Amniotic stem cell (primary cell): Measurements from ENCODE around the gene LRRN2.

Source experiments
- DNase-seq: peaks from one replicate; lab custom pipeline; 2025; lab: John Stamatoyannopoulos, UW

LRRN2 gene

DNA sequence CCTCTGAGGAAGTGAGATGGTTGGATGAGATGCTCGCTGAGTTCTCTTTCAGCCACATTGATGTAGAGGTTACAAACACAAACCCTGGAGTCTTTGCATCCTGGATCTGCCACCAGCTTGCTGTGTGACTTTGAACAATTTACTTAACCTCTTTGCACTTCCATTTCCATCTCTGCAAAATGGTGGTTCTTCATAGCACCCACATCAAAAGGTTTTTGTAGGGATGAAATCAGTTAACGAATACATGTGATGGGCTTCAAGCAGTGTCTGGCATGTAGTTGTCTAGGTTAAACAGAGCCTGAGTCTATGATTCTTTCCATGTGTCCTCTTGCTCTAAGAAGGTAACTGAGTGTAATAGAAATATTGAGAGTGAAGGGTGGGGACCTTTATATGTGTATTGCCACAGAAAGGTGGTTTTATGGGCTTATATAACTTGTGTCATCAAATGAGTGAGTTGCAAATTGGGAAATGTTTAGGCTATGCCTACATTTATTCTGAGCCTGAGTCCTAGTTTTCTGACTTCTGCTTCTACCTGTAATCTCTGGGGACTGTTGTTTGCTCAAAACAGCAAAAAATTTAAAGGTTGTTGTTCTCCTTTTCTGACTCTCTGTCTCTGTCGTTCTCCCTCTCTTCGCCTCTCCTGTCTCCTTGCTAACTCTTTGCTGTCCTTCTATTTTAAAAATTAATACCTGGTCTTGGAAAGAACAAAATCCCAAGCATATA is 27.3 kb upstream of the LRRN2 start:
- no peak for DNase-seq

GRCh38 chr1:204711947-204712701 is 26.6 kb upstream of the LRRN2 start:
- DNase-seq = no peak

GRCh38 chr1:204711103-204711946 is 25.8 kb upstream of the LRRN2 start:
- DNase-seq = no peak

GRCh38 chr1:204709960-204710912 is 24.7 kb upstream of the LRRN2 start:
- no peak for DNase-seq

DNA sequence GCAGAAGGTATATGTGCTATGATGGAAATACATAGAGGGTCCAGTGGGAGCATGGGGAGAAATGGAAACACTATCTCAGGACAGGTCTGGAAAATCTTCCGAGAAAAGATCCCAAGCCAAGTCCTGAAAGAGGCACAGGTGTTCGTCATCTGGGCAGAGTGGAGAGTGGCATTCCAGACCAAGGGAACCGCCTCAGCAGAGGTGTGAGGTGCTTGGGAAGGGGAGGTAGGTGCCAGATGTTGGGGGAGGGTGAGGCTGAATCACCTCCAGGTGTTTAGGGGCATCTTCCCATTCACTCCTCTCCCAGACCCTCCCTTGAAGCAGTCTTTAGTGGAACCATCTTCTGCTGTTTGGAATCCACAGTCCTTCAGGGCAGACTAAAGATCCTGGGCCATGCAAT is 23.5 kb upstream of the LRRN2 start:
- DNase-seq = no peak

DNA sequence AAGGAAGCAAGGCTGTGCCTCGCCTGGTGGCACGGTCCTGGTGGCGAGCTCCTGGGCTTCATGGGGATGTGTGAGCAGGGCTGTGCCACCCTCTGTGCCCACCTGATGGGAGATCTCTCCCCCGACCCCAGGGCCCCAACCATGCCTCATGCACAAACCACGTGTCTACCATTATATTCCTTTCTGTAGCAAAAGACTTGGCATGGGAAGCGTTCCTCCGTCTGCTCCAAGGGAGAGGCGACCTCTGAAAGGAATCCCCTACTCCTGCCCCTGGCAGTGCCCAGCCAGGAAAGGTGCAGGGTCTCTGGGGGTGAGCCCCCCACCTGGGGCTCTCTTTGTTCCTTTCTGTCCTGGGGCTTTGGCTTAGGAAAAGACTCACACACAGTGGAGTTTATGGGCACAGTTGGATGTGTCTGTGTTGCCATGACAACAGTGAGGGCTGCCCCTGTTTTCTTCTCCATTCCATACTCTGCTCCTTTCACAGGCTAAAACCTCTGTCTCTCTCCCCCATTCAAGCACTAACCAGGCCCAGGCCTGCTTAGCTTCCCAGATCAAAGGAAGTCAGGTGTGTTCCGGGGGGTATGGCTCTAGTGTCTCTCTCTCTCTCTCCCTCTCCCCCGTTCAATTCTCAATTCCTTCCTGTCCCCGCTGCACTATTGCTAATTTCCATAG is 21.4 kb upstream of the LRRN2 start:
- no peak for DNase-seq

DNA sequence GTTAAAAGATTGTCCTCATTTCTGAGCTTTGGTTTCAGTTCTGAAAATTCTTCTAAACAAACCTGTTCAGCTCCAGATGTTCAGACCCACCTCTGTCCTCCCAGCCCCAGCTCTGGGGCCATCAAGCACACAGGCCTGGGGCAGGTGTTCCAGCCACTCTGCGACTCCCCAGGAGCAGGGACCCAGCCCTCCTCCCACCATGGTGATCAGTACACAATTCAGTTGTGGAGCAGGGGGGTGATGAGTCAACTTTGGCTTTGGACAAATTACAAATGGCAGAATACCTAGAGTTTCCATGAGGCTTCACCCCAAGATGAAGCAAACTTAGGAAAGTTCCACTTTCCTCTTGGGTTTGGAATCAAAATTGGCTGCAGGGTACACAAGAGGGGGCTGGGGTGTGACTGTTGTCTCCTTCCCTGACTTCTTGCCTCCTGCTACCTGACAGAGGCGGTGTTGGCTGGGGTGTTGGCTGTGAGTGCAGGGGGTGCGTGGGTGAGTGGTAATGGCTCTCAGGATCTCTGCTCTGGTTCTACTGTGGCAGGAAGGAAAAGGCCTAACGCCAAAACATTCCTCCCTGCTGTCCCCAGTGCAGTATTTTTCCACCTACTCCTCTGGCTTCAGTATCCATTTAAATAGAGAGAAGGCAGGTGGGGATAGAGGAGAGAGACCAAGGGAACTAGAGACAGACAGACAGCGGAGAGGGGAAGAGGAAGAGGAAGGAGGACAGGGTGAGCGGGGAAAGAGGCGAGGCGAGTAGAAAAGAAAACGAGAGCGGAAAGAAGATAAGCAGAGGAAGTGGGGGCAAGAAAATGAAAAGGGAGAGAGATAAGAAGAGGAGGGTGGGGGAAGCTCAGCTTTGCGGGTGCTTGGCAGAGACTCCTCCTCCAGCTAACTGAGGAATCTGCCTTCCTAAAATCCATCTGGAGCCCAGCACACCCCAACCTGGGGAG is 20.6 kb upstream of the LRRN2 start:
- no peak for DNase-seq

GRCh38 chr1:204705493-204705811 is 19.9 kb upstream of the LRRN2 start:
- no peak for DNase-seq

GRCh38 chr1:204704794-204705492 is 19.4 kb upstream of the LRRN2 start:
- no peak for DNase-seq

DNA sequence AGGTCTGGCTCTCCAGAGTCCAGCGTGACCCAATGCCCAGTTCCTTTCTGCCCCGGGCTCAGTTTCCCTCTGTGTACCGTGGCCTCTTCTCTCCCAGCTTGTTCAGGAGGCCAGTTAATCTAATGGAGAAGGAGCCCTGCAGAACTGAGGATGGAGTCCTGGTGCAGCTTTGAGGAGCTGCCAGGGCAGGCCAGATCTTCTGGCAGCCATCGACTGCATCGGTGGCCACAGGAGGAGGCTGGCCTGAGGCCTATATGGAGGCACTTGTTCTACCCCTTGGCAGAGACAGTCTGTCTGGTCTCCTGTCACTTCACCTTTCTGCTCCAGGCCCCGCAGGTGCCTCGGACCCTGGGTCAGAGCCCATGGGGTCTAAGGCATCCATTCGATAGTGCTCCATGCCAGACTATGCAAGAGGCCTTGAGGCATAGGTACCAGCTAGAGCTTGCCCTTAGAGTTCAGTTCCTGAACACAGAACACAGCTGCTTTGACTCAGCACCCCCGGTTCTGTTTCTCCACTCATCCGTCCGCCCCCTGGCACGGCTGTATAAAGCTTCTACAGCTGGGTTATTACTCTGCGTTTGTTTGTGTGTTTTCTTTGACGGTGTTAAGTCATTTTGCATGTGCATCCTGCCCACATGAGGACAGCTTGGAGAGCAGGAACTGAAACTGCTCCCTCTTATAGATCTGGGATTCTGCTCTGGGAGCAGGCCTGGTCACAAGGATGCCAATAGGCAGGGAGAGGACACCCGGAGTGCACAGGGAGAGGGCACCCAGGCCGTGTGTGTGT is 18.5 kb upstream of the LRRN2 start:
- DNase-seq = no peak

DNA sequence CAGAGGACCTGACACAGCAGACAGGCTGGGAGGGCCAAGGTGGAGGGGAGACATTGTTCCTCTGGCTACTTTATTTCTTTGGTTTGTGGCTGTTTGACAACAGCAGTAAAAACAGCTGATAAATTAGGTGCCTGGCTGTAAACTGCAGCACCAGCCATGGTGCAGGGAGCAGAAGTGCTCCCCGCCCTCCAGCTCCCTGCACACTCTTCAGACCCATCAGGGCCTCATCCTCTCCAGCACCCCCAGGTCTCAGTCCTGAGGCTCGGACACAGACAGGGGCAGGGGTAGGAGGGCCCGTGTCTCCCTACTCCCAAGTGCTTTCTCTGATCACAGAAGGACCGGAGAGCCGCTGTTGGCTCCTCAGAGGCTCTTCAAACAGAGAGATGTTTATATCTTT is 17.7 kb upstream of the LRRN2 start:
- no peak for DNase-seq

DNA sequence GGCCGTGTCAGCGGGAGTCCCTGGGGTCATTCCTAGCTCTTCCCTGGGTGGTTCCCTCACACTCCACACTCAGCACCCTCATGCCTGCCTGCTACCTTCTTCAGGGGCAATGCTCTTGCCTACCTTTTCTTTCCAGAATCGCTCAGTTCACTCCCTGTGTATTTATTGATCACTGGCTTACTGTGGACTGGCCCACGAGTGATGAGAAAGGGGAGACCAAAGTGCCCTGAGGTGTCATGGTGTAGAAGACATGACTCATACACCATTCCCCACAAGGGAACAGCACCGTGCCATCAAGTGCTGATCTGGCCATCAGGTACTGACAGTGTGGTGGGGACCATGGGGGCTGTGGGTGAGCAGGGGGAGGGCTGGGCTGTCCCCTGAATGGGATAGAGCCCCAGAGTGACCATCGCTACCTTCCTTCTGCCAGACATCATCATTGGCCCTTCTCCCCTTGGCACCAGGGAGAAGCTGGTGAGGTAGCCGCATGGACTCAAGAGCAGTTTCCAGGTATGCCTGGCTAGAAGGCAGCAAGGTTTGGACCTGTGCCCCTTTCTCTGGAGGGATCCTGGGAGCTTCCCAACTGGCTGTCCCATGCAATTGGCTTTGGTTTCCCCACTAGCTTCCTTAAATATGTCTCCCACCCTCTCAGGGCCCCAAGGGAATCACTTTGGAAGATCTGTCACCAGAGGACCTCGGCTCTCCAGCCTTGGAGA is 17.2 kb upstream of the LRRN2 start:
- no peak for DNase-seq

- no peak for DNase-seq
Measured at GRCh38 chr1:204701229-204701628, 15.7 kb upstream of the LRRN2 start.

GRCh38 chr1:204697893-204698292 is 12.4 kb upstream of the LRRN2 start:
- no peak for DNase-seq

DNA sequence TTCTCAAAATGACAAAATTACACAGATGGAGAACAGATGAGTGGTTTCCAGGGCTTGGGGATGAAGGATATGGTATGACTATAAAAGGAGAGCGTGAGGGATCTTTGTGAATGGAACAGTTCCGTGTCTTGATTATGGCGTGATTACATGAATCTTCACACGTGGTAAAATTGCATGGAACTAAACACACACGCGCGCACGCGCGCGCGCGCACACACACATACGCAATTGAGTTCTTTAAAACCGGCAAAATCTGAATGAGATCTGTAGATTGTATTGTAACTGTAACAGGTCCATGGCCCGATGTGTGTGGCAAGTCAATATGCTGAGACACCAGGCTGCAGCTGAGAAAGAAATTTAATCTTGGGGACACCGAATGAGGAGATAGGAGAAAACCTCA is 11.1 kb upstream of the LRRN2 start:
- DNase-seq = no peak

DNA sequence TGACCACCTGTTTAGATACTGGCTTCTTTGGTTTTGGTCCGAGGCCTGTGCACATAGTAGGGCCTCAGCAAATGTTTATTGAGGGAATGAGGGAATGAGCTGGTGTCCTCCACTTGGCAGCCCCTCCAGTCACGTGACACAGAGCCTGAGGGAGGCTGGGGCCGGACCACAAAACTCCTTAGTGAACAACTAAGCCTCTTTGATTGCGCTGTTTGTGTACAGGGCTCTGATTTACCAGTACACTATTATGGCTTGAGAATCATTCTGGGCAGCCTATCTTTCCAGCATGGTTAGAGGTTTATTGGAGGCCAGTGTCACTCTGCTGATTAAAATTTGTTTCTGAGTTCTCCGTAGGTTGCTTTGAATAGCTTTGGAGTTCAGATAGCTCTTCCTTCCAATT is 10.2 kb upstream of the LRRN2 start:
- no peak for DNase-seq

GRCh38 chr1:204694145-204694544 is 8.6 kb upstream of the LRRN2 start:
- DNase-seq = no peak

- no peak for DNase-seq
Measured at GRCh38 chr1:204692841-204693356, 7.4 kb upstream of the LRRN2 start.
